Brain microvascular endothelial cell (primary cell): ENCODE measurements around the gene GPC5.

ENCODE experiments used
- DNase-seq: peaks from one replicate; pipeline ENCODE4 v3.0.0-alpha.2; 2020
- H3K27ac ChIP-seq: fragments of 250-450 bp; sonication (Bioruptor Pico); 2 replicates; pipeline ENCODE4 v1.5.1; 2020; ENCODE audit warnings: mild to moderate bottlenecking, moderate library complexity
- H3K27me3 ChIP-seq: fragments of 250-450 bp; sonication (Bioruptor Pico); replicated peaks from 2 replicates; pipeline ENCODE4 v1.5.1; 2020; ENCODE audit warnings: mild to moderate bottlenecking
- H3K36me3 ChIP-seq: fragments of 250-450 bp; sonication (Bioruptor Pico); replicated peaks from 2 replicates; pipeline ENCODE4 v1.5.1; 2020; ENCODE audit warnings: mild to moderate bottlenecking
- H3K4me3 ChIP-seq: 2 replicates; pipeline ENCODE4 v1.5.1; 2011; ENCODE audit warnings: low read depth, mild to moderate bottlenecking, control low read depth, low read length, moderate library complexity
- CTCF ChIP-seq: IDR thresholded peaks from 2 replicates; pipeline ENCODE4 v1.5.1; 2011; ENCODE audit warnings: low read depth, mild to moderate bottlenecking, moderate library complexity, low read length, control low read depth, inconsistent platforms; ENCODE audit errors: missing control alignments
- in situ Hi-C: cut with HindIII; loops from 2 replicates; pipeline ENCODE4 v1.10.0; 2017; ENCODE audit warnings: low sequenced_read_pairs, low pct_ligation_motif_present

GPC5 gene

GRCh38 chr13:92807966-92808365 lies 1409.5 kb downstream of the GPC5 start:
- Histone ChIP-seq H3K4me3 (no peak overlapping the region), H3K27ac (no peak overlapping the region), H3K36me3 (no peaks in the 10 kb centered on the region), H3K27me3 (no peaks in the 10 kb centered on the region)
- no peak for DNase-seq
- no peak for TF ChIP-seq CTCF
- in situ Hi-C loops: no loop called here

GRCh38 chr13:92821324-92821723 lies 1422.9 kb downstream of the GPC5 start:
- Histone ChIP-seq H3K27ac (no peak overlapping the region), H3K4me3 (no peak overlapping the region), H3K36me3 (no peaks in the 10 kb centered on the region), H3K27me3 (no peaks in the 10 kb centered on the region)
- no peak for TF ChIP-seq CTCF
- DNase-seq: no peak
- in situ Hi-C loops: no loop called here

DNA sequence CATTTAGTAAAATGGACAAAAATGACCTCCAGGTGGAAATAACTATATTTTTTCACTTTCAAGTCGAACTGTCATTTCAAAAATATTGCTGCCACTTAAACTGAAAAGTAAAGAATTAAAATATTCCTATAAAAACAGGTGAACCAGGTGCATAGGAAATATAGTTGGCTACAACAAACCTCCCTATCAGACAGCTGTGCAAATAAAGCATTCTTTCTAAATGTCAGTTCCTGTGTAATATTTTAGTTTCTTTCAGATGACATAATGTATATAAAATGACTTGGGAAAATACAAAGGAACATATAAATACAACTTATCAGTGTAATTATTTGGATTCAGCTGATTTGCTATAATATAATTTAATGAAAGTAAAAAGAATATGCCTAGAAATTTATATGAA lies 1424.6 kb downstream of the GPC5 start:
- no peaks in the 10 kb centered on the region for H3K27me3 ChIP-seq
- DNase-seq: no peak
- in situ Hi-C loops: no loop called here
- H3K4me3 ChIP-seq: no peak overlapping the region
- no peak overlapping the region for H3K27ac ChIP-seq
- H3K36me3 ChIP-seq: no peaks in the 10 kb centered on the region
- TF ChIP-seq CTCF: no peak

DNA sequence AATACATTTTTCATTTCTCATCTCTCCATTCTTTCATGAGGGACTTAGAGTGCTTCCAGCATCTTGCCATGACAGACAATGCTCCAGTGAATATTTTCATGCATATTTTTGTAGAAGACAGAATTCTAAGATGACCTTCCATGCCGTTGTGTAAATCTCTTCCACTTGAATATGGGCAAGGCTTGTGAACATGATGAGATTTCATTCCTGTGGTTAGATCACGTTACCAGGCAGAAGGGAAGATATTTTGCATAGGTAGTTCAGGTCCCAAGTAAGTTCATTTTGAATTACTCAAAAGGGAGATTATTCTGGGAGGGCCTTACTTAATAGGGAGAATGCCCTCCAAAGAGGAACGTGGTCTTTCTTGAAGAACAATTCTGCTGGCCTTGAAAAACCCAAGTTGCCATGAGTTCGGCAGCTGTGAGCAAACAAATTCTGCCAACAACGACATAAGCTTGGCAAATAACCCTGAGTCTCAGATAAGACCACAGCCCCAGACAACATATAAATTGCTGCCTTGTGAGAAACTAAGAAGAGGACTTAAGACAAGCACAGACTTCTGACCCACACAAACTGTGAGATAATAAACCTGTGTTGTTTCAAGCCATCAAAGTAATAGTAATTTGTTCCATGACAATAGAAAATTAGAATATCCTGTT lies 1427.6 kb downstream of the GPC5 start:
- H3K27me3 ChIP-seq: no peaks in the 10 kb centered on the region
- no peak overlapping the region for H3K4me3 ChIP-seq
- H3K27ac ChIP-seq: no peak overlapping the region
- in situ Hi-C loops: no loop called here
- no peak for DNase-seq
- no peak for TF ChIP-seq CTCF
- H3K36me3 ChIP-seq: no peaks in the 10 kb centered on the region

DNA sequence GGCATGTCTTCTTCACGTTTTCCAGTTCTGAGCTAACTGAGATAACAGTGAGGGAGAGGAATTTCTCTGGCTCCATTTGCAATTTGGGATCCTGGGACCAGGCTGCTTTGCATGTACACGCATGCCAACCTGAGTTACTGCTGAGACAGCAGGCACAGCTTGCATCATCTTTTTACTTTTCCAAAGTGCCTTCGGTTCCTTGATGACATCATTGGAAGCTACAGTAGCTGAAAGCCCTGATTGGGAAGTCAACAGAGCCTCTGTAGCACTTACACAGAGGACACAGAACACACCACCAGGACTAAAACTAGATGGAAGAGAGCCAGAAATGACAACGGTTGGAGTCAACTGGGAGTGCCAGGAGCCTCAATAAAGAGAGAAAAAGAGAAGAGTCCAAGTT lies 1429.1 kb downstream of the GPC5 start:
- Histone ChIP-seq H3K27me3 (no peaks in the 10 kb centered on the region), H3K4me3 (no peak overlapping the region), H3K36me3 (no peaks in the 10 kb centered on the region), H3K27ac (no peak overlapping the region)
- TF ChIP-seq CTCF: no peak
- DNase-seq: no peak
- in situ Hi-C loops: no loop called here

GRCh38 chr13:92829930-92830329 lies 1431.5 kb downstream of the GPC5 start:
- no peak for DNase-seq
- in situ Hi-C loops: no loop called here
- TF ChIP-seq CTCF: no peak

More at GRCh38 chr13:92829930-92830329, 1431.5 kb downstream of the GPC5 start:
- Histone ChIP-seq H3K27me3 (no peaks in the 10 kb centered on the region), H3K36me3 (no peaks in the 10 kb centered on the region), H3K27ac (no peak overlapping the region), H3K4me3 (no peak overlapping the region)
